CD4-positive, alpha-beta T cell (primary cell): ENCODE measurements around the gene VPS26B. TPM values are rescaled to one million over a fixed set of nuclear protein-coding genes. Genes with fewer than 3 reads are reported as not detected.

Experiments
- ATAC-seq: fragments of 200-7000 bp; cut with Tn5 transposase; one replicate; pipeline ENCODE4 v1.10.0; 2022; ENCODE audit warnings: mild to moderate bottlenecking; ENCODE audit not compliant: poor library complexity
- CTCF ChIA-PET: fragments of 350-600 bp; sonication (Branson Sonifier 250); formaldehyde crosslinking; loops from one replicate; lab custom pipeline; 2021; ENCODE audit warnings: antibody characterized with exemption, inconsistent platforms; lab: Charles Lee
- POLR2A ChIA-PET: fragments of 350-600 bp; sonication (Branson Sonifier 250); formaldehyde crosslinking; loops from one replicate; lab custom pipeline; 2021; ENCODE audit warnings: antibody characterized with exemption, inconsistent platforms; lab: Charles Lee
- DNase-seq, 14 experiments: peaks; one replicate each; pipeline ENCODE4 v3.0.0-alpha.2; 2013 to 2020; ENCODE audit warnings: mixed read lengths in 2 of 14
- H3K27ac ChIP-seq, 2 donors: one replicate each; pipeline versions ENCODE4 v1.5.1 to v1.7.0; 2013; ENCODE audit warnings: low read length in 2 of 2, low read depth in 1 of 2, mild to moderate bottlenecking in 1 of 2
- H3K27me3 ChIP-seq, 2 experiments: 1 replicate in 1 of 2; 2 replicates in 1 of 2; pipeline versions ENCODE4 v1.6.1 to v1.7.0; 2013; ENCODE audit warnings: low read length in 2 of 2, control low read depth in 1 of 2, mild to moderate bottlenecking in 1 of 2, moderate library complexity in 1 of 2; ENCODE audit not compliant: insufficient read depth in 2 of 2, control insufficient read depth in 1 of 2
- H3K36me3 ChIP-seq: one replicate; pipeline ENCODE4 v1.6.1; 2013; ENCODE audit warnings: low read length, control low read depth; ENCODE audit not compliant: insufficient read depth
- H3K4me1 ChIP-seq: one replicate; pipeline ENCODE4 v1.6.1; 2013; ENCODE audit warnings: low read length, control low read depth; ENCODE audit not compliant: insufficient read depth
- H3K4me3 ChIP-seq: one replicate; pipeline ENCODE4 v1.5.1; 2013; ENCODE audit warnings: mild to moderate bottlenecking, low read length, moderate library complexity
- H3K9me3 ChIP-seq, 2 experiments: 1 replicate in 1 of 2; 2 replicates in 1 of 2; pipeline versions ENCODE4 v1.6.1 to v1.7.0; 2013; ENCODE audit warnings: low read length in 2 of 2, mild to moderate bottlenecking in 2 of 2, control low read depth in 1 of 2, moderate library complexity in 1 of 2; ENCODE audit not compliant: control insufficient read depth in 1 of 2, insufficient read depth in 1 of 2
- H3K27ac Mint-ChIP-seq: one replicate; pipeline ENCODE4 v1.8.0; 2020; ENCODE audit warnings: mixed read lengths
- H3K27me3 Mint-ChIP-seq: one replicate; pipeline ENCODE4 v1.8.0; 2021; ENCODE audit warnings: mixed read lengths
- H3K36me3 Mint-ChIP-seq: one replicate; pipeline ENCODE4 v1.8.0; 2021; ENCODE audit warnings: low read depth, mixed read lengths
- H3K4me1 Mint-ChIP-seq: one replicate; pipeline ENCODE4 v1.8.0; 2021; ENCODE audit warnings: low read depth, mixed read lengths
- H3K4me3 Mint-ChIP-seq: one replicate; pipeline ENCODE4 v1.8.0; 2020; ENCODE audit warnings: mild to moderate bottlenecking, mixed read lengths
- H3K9me3 Mint-ChIP-seq: one replicate; pipeline ENCODE4 v1.8.0; 2020; ENCODE audit warnings: mixed read lengths
- CTCF ChIP-seq: fragments of 200-600 bp; IDR thresholded peaks from one replicate; pipeline ENCODE4 v1.8.0; 2022; ENCODE audit warnings: antibody characterized with exemption, mild to moderate bottlenecking
- intact Hi-C, 2 experiments: fragments of 100-400 bp; cut with DNase I in 1 of 2; cut with micrococcal nuclease in 1 of 2; formaldehyde crosslinking; loops; one replicate each; pipeline versions ENCODE4 v1.15.1 to v1.9.0; 2023 to 2025; cut with DNase I, micrococcal nuclease
- total RNA-seq, 174 experiments: library from RNA in 2 of 174; stranded (reverse) in 2 of 174; gene quantifications; one replicate each; pipeline ENCODE4 v1.2.3 and lab custom pipeline; 2021 to 2026

The VPS26B gene
- total RNA-seq, 2 experiments from 2014 or later = 41.6 to 42.2 TPM

DNA sequence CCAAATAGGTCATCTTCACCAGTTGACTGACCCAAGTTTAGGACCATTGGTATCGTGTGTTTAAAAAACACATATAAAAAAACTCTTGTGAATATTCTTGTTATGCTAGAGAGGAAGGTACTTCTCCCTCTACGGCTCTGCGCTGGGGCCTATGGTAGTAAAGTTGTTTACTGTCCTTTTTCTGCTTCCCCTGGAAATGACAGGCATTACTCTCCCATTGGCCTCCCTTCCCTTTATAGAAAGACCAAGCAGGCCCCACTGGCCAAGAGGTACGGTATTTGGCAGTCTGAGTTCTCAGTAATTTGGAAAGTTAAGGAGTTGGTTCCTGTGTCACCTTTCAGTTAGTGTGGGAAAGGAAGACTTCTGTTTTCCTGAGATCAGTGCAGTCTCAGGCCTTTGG lies 22.2 kb downstream of the VPS26B start:
- Mint-ChIP-seq H3K27me3 (no peaks in the 10 kb centered on the region), H3K9me3 (no peaks in the 10 kb centered on the region), H3K4me3 (no peak overlapping the region), H3K27ac (no peak overlapping the region), H3K36me3 (peaks cover 96% of the 10 kb centered on the region), H3K4me1 (peaks cover 4% of the 10 kb centered on the region)
- POLR2A ChIA-PET = no interaction called here
- DNase-seq (no peak), ATAC-seq (no peak)
- CTCF ChIA-PET = interaction anchor here (1.2 kb wide), 1 partner anchor 40 kb away, joined by 3 read pairs; no protein-coding TSS in a partner anchor
- intact Hi-C loops = no loop called here
- Histone ChIP-seq H3K4me1 (no peaks in the 10 kb centered on the region), H3K27me3 (no peaks in the 10 kb centered on the region), H3K27ac (no peak overlapping the region), H3K9me3 (no peaks in the 10 kb centered on the region), H3K4me3 (no peak overlapping the region), H3K36me3 (peaks cover 89% of the 10 kb centered on the region)
- TF ChIP-seq CTCF = no peak

DNA sequence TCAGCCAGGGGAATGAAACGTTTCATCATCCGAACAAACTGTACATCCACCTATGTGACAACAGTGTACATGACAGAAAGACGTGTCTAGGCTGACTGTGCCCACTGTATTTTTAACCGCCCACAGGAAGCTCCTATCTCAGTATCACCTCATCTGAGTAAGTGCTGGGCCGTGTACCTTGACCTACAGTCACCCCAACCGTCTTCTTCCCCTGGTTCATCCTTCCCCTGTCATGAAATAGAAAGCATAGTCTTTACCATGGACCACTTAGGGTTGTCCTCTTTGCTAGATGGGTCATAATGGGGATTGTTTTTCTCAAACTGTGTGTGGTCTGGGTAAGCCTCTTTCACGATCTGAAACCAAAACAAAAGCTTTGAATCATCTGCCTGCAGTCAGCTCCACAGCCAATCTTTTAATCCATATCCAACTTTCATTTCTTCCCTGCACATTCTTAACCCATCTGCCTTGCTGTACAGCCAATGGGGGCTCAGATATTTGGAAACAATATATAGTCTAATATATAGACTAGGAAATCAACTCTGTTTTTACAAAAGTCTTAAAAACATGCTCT lies 24.5 kb downstream of the VPS26B start:
- TF ChIP-seq CTCF = no peak
- ChIA-PET CTCF (interaction anchor here (1.1 kb wide), 1 partner anchor 27 kb away, joined by 4 read pairs; the partner anchor contains the start of gene GLB1L3), POLR2A (interaction anchor here (6.6 kb wide), 1 partner anchor 24 kb away, joined by 94 read pairs; the partner anchor contains the start of genes NCAPD3 and VPS26B)
- intact Hi-C loops = no loop called here
- Histone ChIP-seq H3K36me3 (peaks cover 69% of the 10 kb centered on the region), H3K27me3 (no peaks in the 10 kb centered on the region), H3K9me3 (no peaks in the 10 kb centered on the region), H3K4me3 (no peak overlapping the region), H3K27ac (no peak overlapping the region), H3K4me1 (peaks cover 13% of the 10 kb centered on the region)
- Mint-ChIP-seq H3K4me3 (no peak overlapping the region), H3K27ac (no peak overlapping the region), H3K4me1 (peaks cover 25% of the 10 kb centered on the region), H3K27me3 (no peaks in the 10 kb centered on the region), H3K9me3 (no peaks in the 10 kb centered on the region), H3K36me3 (peaks cover 89% of the 10 kb centered on the region)
- no peak for DNase-seq
- ATAC-seq = no peak

- TF ChIP-seq CTCF = no peak
- peaks cover 58% of the 10 kb centered on the region for H3K36me3 ChIP-seq
- H3K9me3 ChIP-seq = no peaks in the 10 kb centered on the region
- ATAC-seq (no peak), DNase-seq (no peak)
- Mint-ChIP-seq H3K9me3 (no peaks in the 10 kb centered on the region), H3K27me3 (no peaks in the 10 kb centered on the region), H3K4me3 (no peak overlapping the region), H3K27ac (no peak overlapping the region), H3K36me3 (peaks cover 76% of the 10 kb centered on the region), H3K4me1 (peaks cover 35% of the 10 kb centered on the region)
- H3K27ac ChIP-seq = no peak overlapping the region
- peaks cover 19% of the 10 kb centered on the region for H3K4me1 ChIP-seq
- CTCF ChIA-PET = interaction anchor here (0.8 kb wide), 1 partner anchor 26 kb away, joined by 3 read pairs; no protein-coding TSS in a partner anchor
- no peak overlapping the region for H3K4me3 ChIP-seq
- no peaks in the 10 kb centered on the region for H3K27me3 ChIP-seq
- intact Hi-C loops = loop anchor here in 1 of 2 experiments (10.0 kb wide), 1 partner anchor 185 kb away; the partner anchor contains the start of gene JAM3
- POLR2A ChIA-PET = interaction anchor here (1.1 to 6.6 kb wide), 2 partner anchors 25 kb away, joined by 3 to 94 read pairs; partner anchors contain the start of genes NCAPD3 and VPS26B
Observed at GRCh38 chr11:134250246-134250645, 25.8 kb downstream of the VPS26B start.
